Measurements from ENCODE around the gene FAM209A. TPM values are rescaled to one million over a fixed set of nuclear protein-coding genes. Genes with fewer than 3 reads are reported as not detected.
"Not testable (repeated sequence)": the region's sequence is repeated elsewhere in the genome, so short reads cannot be mapped to it uniquely, and the experiment has no call there.

FAM209A gene, protein sequence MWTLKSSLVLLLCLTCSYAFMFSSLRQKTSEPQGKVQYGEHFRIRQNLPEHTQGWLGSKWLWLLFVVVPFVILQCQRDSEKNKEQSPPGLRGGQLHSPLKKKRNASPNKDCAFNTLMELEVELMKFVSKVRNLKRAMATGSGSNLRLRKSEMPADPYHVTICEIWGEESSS
- under 1 TPM in 1 of 3 donors, not detected in 2; 0.96 TPM for total RNA-seq

DNA sequence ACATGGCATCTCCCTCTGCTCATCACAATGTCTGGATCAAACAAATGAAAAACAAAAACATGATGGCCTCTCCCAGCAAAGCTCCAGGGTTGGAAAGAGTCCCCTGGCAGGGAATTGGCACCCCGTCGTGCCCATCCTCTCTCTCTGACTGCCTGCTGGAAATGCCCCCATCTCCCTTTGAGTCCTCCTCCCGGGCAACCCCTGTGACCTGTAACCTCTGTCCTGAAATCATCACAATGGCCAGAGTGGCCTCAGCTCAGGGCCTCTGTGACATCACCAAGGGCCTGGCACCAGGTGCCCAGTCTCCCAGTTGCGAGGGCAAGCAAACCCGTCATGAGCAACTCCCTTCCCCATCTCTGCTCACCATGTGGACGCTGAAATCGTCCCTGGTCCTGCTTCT lies at the start of gene FAM209A:
Gene FAM209A (plus strand): TSS at position 301 of the 400 bp plus-strand sequence. CDS start 65 bp downstream, at position 366.
- H3K9me3 ChIP-seq: peaks cover 8 to 21% of the 10 kb centered on the region in 2 donors
- intact Hi-C loops (cut with DNase I; ENCODE audit: low total_unique reads); DNase-seq (ENCODE audit: low spot score in 2 of 2); H3K4me3 ChIP-seq; H3K36me3 ChIP-seq; H3K27me3 ChIP-seq; H3K4me1 ChIP-seq; H3K27ac ChIP-seq: not testable (repeated sequence)

DNA sequence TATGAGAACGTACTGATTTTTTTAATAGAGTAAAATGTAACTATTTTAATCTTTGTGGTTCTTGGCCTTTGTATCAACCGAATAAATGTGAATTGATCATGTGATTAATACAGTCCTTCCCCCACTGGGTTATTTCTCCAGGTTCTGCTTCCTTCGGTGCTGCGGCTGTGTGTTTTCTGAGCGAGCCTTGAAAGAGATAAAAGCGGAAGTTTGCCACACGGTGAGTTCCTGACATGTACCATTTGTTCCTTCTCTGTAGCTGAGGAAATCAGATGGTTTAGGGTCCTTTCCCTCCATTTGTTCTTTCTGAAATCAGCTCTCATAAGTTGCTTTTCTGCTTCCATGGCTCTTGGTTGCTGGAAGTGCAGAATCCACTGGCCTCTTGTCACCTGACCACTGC lies 40.6 kb upstream of the FAM209A start:
- intact Hi-C loops (cut with DNase I; ENCODE audit: low total_unique reads): no loop called here
- peaks cover 9% of the 10 kb centered on the region for H3K36me3 ChIP-seq
- no peaks in the 10 kb centered on the region for H3K4me1 ChIP-seq
- no peaks in the 10 kb centered on the region for H3K27me3 ChIP-seq
- no peaks in the 10 kb centered on the region for H3K9me3 ChIP-seq
- no peak overlapping the region for H3K27ac ChIP-seq
- no peak for DNase-seq (ENCODE audit: low spot score in 2 of 2)
- TF ChIP-seq POLR2AphosphoS5 (IDR thresholded peaks at IDR 0.05): no peak
- no peak for TF ChIP-seq POLR2A (IDR thresholded peaks at IDR 0.05)
- TF ChIP-seq, protein P1, sequence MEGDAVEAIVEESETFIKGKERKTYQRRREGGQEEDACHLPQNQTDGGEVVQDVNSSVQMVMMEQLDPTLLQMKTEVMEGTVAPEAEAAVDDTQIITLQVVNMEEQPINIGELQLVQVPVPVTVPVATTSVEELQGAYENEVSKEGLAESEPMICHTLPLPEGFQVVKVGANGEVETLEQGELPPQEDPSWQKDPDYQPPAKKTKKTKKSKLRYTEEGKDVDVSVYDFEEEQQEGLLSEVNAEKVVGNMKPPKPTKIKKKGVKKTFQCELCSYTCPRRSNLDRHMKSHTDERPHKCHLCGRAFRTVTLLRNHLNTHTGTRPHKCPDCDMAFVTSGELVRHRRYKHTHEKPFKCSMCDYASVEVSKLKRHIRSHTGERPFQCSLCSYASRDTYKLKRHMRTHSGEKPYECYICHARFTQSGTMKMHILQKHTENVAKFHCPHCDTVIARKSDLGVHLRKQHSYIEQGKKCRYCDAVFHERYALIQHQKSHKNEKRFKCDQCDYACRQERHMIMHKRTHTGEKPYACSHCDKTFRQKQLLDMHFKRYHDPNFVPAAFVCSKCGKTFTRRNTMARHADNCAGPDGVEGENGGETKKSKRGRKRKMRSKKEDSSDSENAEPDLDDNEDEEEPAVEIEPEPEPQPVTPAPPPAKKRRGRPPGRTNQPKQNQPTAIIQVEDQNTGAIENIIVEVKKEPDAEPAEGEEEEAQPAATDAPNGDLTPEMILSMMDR (IDR thresholded peaks at IDR 0.05): no peak
- no peak overlapping the region for H3K4me3 ChIP-seq

GRCh38 chr20:56487216-56487615 lies 37.3 kb upstream of the FAM209A start:
- H3K36me3 ChIP-seq: peaks cover 6% of the 10 kb centered on the region
- H3K27me3 ChIP-seq: no peaks in the 10 kb centered on the region
- H3K9me3 ChIP-seq: no peaks in the 10 kb centered on the region
- H3K27ac ChIP-seq: no peak overlapping the region
- intact Hi-C loops (cut with DNase I; ENCODE audit: low total_unique reads): no loop called here
- H3K4me3 ChIP-seq: no peak overlapping the region
- TF ChIP-seq POLR2A (IDR thresholded peaks at IDR 0.05): no peak
- no peak for DNase-seq (ENCODE audit: low spot score in 2 of 2)
- H3K4me1 ChIP-seq: no peaks in the 10 kb centered on the region

- Histone ChIP-seq H3K9me3 (no peaks in the 10 kb centered on the region), H3K27me3 (no peaks in the 10 kb centered on the region), H3K36me3 (peaks cover 6% of the 10 kb centered on the region), H3K4me3 (no peak overlapping the region), H3K4me1 (no peaks in the 10 kb centered on the region), H3K27ac (no peak overlapping the region)
- intact Hi-C loops (cut with DNase I; ENCODE audit: low total_unique reads): no loop called here
- DNase-seq (ENCODE audit: low spot score in 2 of 2): no peak
- TF ChIP-seq, protein P1 (IDR thresholded peaks at IDR 0.05): no peak
- TF ChIP-seq POLR2A (IDR thresholded peaks at IDR 0.05): no peak
- TF ChIP-seq POLR2AphosphoS5 (IDR thresholded peaks at IDR 0.05): no peak
These were observed 36.0 kb upstream of the FAM209A start for GRCh38 chr20:56488566-56488965.

- no peaks in the 10 kb centered on the region for H3K4me1 ChIP-seq
- H3K27ac ChIP-seq: no peak overlapping the region
- intact Hi-C loops (cut with DNase I; ENCODE audit: low total_unique reads): no loop called here
- H3K4me3 ChIP-seq: no peak overlapping the region
- no peaks in the 10 kb centered on the region for H3K27me3 ChIP-seq
- H3K9me3 ChIP-seq: no peaks in the 10 kb centered on the region
- TF ChIP-seq, protein P1 (IDR thresholded peaks at IDR 0.05): no peak
- TF ChIP-seq POLR2AphosphoS5 (IDR thresholded peaks at IDR 0.05) (no peak), POLR2A (IDR thresholded peaks at IDR 0.05) (no peak)
- no peaks in the 10 kb centered on the region for H3K36me3 ChIP-seq
- DNase-seq (ENCODE audit: low spot score in 2 of 2): no peak
These were observed 23.4 kb upstream of the FAM209A start for GRCh38 chr20:56501116-56501515.

- TF ChIP-seq, protein P1 (IDR thresholded peaks at IDR 0.05): no peak
- TF ChIP-seq POLR2AphosphoS5 (IDR thresholded peaks at IDR 0.05): no peak
- TF ChIP-seq POLR2A (IDR thresholded peaks at IDR 0.05): no peak
- no peak overlapping the region for H3K4me3 ChIP-seq
- no peaks in the 10 kb centered on the region for H3K36me3 ChIP-seq
- no peak overlapping the region for H3K27ac ChIP-seq
- intact Hi-C loops (cut with DNase I; ENCODE audit: low total_unique reads): no loop called here
- no peaks in the 10 kb centered on the region for H3K4me1 ChIP-seq
- no peaks in the 10 kb centered on the region for H3K27me3 ChIP-seq
- DNase-seq (ENCODE audit: low spot score in 2 of 2): no peak
- no peaks in the 10 kb centered on the region for H3K9me3 ChIP-seq
These were observed 20.6 kb upstream of the FAM209A start for GRCh38 chr20:56503916-56504315.

Measured in breast epithelium (tissue), 4 donors.